B cell (primary cell): Measurements from ENCODE around the gene RNASEH1.

Experiments used
- CTCF ChIP-seq: fragments of 200-600 bp; IDR thresholded peaks from one replicate; pipeline ENCODE4 v1.8.0; 2022; ENCODE audit warnings: antibody characterized with exemption, mild to moderate bottlenecking
- EZH2 ChIP-seq: IDR thresholded peaks from 2 replicates; pipeline ENCODE4 v1.6.1; 2012; ENCODE audit warnings: borderline replicate concordance, low read depth, mild to moderate bottlenecking, moderate library complexity, low read length; ENCODE audit not compliant: insufficient read depth, poor library complexity, severe bottlenecking

- TF ChIP-seq CTCF, result no peak
- TF ChIP-seq EZH2, result no peak
Observed at GRCh38 chr2:3534251-3534814, 23.8 kb downstream of the RNASEH1 start.
